Stimulated activated CD4-positive, alpha-beta T cell treated with anti-CD3 and anti-CD28 coated beads, Interleukin-4, amount 100 ng/mL, for 24 hours (primary cell): ENCODE measurements around the gene HIVEP3.

Experiments used
- DNase-seq: peaks from one replicate; pipeline ENCODE4 v3.0.0-alpha.2; 2020

The HIVEP3 gene

GRCh38 chr1:41726292-41726691 is 192.4 kb downstream of the HIVEP3 start:
- DNase-seq = no peak

DNA sequence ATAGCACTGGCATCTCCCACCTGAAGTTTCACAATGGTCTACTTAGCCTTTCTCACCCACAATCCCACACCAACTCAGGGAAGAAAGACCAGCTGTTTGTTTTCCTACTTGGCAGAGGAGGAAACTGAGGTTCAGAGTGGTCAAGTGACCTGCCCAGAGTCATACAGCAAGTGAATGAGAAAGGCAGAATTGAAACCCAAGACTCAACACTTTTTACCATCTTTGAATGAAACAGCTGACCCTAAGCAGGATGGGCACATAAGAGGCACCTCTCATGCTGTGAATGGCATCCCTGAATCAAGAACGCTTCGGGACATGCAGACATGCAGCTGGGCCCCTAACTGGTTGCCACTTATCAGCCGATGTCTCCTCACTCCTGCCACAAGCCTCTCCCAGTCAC is 193.8 kb downstream of the HIVEP3 start:
- DNase-seq = no peak

- DNase-seq = no peak
Measured at GRCh38 chr1:41724248-41724647, 194.5 kb downstream of the HIVEP3 start.

DNA sequence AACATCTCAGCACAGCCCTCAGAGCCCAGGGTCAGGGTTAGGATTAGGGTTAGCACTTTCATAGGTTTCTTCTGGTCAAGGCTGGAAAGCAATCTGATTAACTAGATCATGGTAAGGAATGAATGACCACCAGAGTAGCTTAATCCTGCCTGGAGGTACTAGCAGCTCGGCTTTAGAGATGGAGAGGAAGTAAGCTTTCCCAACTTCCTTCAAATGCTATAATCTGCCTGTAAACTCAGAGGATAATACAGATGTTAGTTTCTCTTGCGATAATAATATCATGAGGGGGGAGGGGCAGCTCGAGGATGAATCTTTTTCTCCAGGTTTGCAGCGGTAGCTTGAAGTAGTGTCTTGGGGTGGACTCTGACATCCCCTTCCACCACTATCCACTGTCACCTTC is 194.9 kb downstream of the HIVEP3 start:
- no peak for DNase-seq

DNA sequence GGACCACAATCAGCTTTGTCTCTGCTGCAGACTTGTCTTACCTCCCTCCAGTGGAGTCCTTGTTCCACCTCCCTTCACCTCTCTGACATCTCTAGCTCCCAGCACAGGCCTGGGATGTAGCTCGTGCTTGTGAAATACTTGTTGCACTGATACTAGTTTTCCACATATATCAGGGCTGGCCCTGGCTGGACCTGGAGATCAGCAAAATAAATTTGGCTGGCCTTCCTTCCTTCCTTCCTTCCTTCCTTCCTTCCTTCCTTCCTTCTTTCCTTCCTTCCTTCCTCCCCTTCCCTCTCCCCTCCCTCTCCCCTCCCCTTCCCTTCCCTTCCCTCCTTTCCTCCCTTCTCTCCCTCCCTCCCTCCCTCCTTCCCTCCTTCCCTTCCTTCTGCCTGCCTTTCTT is 196.5 kb downstream of the HIVEP3 start:
- no peak for DNase-seq

DNA sequence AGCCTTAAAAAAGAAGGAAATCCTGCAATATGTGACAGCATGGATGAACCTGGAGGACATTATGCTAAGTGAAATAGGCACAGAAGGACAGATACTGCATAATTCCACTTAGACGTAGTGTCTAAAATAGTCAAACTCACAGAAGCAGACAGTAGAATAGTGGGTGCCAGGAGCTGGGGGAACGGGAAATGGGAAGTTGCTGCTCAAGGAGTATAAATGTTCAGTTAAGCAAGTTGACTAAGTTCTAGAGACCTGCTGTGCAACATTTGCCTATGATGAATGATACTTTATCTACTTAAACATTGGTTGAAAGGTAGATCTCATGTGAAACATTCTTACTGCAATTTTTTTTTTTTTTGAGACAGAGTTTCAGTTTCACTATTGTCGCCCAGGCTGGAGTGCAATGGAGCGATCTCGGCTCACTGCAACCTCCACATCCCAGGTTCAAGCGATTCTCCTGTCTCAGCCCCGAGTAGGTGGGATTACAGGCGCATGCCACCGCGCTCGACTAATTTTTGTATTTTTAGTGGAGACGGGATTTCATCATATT is 197.8 kb downstream of the HIVEP3 start:
- no peak for DNase-seq

DNA sequence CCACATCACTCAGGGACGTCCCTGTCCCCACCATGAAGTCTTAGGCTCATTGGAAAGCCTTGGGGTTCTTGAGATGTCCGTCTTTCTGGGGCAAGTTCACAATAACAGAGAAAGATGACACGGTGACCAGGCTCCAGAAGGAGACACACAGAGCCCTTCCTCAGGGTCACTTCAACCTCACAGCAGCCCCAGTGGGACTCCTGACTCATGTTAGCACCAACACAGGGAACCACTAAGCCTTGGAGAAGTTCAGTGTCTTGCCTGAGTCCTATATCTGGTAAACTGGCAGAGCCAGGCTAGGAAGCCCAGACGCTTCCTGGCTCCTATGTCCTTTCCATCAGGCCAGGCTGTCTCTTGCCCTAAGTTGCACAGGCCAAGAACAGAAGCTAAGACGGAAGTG is 199.1 kb downstream of the HIVEP3 start:
- no peak for DNase-seq

DNA sequence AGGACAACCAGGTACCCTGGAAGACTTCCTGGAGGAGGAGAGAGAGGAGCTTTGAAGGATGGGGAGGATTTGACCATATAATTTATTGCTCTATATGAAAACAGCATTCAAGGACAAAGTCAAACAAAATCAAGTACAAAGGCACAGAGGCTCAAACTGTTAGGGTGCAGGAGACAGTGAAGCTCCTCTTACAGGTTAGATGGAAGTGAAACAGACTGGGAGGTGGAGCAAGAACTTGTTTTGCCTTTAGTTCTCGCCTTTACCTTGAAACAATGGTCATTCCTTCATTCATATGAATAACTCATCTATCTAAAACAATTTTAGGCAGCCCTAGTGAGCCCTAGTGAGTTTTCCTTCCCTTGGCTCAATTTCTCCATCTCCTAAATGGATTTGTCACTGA is 199.6 kb downstream of the HIVEP3 start:
- DNase-seq = no peak

DNA sequence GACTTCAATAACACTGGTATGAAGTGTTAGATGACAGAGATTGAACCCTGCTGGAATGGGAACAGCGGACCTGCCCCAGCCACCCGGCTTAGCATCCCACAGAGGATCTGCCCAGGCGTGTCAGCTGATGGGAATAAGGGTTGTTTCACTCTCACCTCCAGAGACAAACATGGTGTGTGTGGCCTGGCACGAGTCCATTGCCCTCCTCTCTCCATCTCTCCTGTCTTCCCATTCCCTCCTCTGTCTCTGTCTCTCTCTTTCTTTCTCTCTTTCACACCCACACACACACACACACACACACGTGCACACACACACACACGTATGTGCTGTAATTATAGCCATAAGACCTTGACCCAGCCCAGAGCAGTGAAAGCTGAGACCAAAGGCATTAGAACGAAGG is 200.2 kb downstream of the HIVEP3 start:
- DNase-seq = no peak

DNA sequence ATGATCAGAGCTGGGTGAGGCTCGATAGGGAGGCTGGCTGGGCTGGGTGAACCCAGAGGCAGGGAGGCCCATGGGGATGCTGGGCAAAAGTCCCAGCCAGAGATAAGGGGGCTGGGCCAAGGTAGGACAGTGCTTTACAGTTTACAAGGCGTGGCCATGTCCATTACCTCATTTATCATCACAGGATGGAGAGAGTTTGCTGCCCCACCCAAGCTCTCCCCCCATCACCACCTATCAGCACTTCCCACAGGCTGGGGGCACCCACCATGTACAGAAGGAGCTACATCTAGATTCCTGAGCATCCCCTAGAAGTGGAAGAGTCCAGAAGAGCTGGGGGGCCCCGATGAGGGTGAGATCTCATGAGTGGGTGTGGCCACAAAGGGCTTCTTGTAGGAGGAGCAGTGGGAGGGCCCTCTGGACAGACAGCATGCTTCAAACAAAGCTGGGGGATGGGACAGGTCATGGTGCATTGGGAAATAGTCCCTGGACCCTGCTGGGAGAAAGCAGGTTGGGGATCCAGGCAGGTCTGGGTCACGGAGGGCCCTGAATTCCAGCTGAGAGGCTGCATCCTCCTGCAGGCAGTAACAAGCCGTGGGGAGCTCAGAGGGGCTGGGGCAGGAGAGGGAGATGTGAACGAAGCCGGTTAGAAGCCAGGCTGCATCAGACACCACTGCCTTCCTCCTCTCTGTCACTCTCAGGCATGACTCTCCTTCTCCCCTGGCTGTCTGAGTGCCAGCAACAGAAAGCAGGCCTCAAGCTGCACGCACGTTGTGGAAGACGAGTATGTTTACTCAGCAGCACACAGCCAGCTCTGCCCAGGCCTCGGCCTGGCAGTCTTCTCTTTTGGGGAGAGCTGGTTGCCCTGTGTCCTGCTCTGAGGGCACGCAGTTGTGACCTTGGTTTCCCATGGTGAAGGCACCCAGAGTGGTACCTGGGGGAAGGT is 202.3 kb downstream of the HIVEP3 start:
- DNase-seq = no peak

GRCh38 chr1:41715441-41716095 is 203.2 kb downstream of the HIVEP3 start:
- DNase-seq = no peak

- no peak for DNase-seq
Measured at GRCh38 chr1:41714638-41715389, 203.9 kb downstream of the HIVEP3 start.

- no peak for DNase-seq
Measured at GRCh38 chr1:41713557-41714327, 205.0 kb downstream of the HIVEP3 start.

DNA sequence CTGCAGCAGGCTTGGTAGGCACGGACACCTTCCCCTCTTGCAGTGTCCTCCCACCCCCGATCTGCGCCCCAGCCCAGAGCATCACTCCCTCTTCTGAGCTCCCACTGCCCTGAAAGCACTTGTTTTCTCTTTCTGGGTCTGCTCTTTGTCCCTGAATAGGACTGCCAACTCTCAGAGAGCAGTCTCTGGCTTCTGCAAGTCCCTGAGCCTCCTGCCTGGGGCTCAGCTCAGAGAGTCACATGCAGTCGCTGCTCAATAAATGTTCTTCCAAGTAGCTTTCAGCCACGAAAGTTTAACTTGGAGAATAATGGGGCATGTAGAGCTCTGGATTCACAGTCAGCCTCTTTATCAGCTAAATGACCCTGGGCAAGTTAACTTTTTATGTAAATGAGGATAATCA is 205.6 kb downstream of the HIVEP3 start:
- no peak for DNase-seq

- DNase-seq = no peak
Measured at GRCh38 chr1:41712695-41713094, 206.0 kb downstream of the HIVEP3 start.

- DNase-seq = no peak
Measured at GRCh38 chr1:41712081-41712480, 206.6 kb downstream of the HIVEP3 start.

- no peak for DNase-seq
Measured at GRCh38 chr1:41711581-41711980, 207.1 kb downstream of the HIVEP3 start.

- DNase-seq = no peak
Measured at GRCh38 chr1:41710980-41711379, 207.7 kb downstream of the HIVEP3 start.

DNA sequence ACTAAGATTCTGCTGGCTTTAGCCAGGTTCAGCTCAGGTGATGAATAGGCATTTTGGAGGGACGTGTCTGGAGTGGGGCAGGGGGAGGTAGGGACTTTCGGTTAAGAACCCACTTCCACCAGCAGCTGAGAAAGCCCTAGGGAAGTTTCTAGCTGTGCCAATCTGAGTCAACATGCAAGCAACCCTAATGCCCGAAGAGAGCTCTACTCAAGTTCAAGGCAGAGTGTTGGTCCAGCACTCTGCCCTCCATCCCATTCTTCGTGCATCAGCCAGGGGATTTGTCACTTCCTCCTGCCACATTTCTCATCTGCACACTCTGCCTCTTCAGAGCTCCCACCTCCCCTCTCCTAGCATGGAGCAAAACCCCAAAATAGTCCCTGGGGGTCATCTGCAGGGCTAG is 208.8 kb downstream of the HIVEP3 start:
- DNase-seq = no peak

DNA sequence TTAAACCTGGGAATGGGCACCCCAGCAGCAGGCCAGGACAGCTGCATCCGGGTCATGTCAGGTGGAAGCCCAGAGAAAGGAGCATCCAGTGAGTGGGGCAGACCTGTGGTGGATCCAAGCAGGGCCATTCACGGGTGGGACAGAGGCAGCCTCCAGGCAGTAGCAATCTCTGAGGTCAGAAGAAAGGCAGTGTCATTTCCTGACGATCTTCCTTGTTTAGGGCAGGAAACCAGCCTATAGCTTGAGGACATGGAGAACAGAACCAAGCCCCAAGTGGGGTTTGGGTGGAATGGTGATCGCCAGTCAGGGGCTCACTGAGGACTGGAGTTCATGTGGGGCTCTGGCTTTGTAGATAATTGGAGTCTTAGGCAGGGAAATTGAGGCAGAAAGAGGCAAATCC is 209.4 kb downstream of the HIVEP3 start:
- DNase-seq = no peak

DNA sequence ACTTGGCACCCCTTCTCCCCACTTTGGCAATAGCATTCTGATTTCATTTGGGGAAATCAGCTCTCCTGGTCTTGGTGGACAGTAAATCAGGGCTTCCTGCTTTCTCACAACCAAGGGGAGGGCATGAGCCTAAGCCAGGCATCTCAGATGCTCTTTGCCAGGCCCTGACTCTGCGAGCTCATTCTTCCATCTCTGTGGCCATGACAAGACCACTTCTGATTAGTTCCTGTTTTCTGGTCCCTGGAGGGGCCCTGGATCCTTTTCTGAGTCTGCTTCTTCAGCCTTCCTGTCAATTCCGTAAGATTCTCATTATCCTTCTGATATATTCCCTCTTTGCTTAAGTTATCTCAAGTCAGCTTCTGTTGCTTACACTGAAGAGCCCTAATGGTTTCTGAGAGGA is 210.4 kb downstream of the HIVEP3 start:
- no peak for DNase-seq

DNA sequence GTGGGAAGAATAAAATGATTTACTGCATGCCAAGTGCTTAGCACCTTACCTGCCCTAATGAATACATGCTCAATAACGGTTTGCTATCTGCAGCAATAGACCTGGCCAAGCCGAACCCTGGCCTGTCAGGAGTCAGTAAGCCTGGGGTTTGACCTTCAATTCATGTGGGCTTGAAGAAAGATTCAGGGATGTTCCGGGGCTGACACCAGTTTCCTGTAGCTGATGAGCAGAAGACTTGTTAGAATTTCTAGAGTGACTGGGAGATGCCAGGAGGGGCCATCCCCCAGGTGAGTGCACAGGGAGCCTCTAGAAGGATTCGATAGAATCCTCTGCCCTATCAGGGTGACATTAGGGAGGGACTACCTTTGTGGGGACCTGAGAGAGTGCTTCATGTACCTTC is 210.9 kb downstream of the HIVEP3 start:
- DNase-seq = no peak

DNA sequence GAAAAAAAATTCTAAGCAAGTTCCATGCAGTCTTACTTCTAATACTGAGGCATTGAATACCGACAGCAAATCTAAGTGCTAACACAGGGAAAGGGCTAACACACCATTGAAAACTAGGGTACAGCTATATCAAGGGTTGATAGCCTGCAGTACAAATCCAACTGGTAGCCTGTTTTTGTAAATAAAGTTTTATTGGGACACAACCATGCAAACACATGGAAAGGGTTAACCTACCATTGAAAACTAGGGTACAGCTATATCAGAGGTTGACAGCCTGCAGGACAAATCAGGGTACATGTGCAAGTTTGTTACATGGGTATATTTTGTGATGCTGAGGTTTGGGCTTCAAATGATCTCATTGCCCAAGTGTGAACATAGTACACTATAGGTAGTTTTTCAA is 212.9 kb downstream of the HIVEP3 start:
- DNase-seq = no peak
